GM12892 (cell line): Measurements from ENCODE around the gene CLEC16A.

Experiments
- POLR2A ChIP-seq: IDR thresholded peaks from 2 replicates; pipeline ENCODE4 v1.6.1; 2011; ENCODE audit warnings: low read depth, low read length, control low read depth
- POLR2AphosphoS5 ChIP-seq: IDR thresholded peaks from 2 replicates; pipeline ENCODE4 v1.6.1; 2011; ENCODE audit warnings: low read depth, low read length, control low read depth
- TAF1 ChIP-seq: IDR thresholded peaks from 2 replicates; pipeline ENCODE4 v1.6.1; 2011; ENCODE audit warnings: low read depth, mild to moderate bottlenecking, control low read depth, low read length, borderline replicate concordance

DNA sequence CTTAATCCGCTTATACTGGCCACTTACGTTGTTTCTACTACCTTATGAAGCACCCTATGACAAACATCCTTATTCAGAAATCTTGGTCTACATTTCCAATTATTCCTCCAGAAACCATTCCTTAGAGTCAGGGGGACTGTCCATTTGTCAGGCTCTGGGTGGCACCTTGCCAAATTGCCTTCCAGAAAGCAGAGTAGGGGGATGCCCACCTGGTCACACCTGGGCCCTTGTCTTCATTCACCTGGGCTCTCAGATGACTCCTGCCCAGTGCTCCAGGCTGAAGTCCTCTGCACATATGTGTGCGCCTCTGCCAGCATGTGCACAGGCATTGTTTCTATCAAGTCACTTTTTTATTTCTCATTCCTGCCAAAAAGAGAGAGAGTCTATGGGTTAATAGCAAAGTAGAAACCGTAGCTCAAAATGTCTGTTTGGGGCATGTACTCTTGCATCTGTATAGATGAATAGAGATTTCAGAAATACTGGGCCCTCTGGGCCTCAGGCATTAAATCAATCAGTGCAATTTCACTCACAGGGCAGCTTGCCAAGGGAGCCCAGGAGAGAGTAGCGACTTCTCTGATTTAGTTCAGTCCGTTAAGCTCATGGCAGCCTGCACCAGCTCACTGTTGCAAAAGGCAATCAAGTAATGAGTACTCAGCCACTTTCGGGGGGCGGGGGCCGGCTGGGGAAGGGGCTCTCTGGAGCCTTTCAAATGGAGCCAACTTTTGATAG is 207.0 kb downstream of the CLEC16A start:
- no peak for TF ChIP-seq POLR2AphosphoS5
- no peak for TF ChIP-seq POLR2A
- no peak for TF ChIP-seq TAF1
